OCI-LY1 (cell line): ENCODE results near the gene RGMA.

ENCODE experiments used
- EZH2 ChIP-seq: fragments of 200-600 bp; sonication (generic), shearing (Covaris generic); IDR thresholded peaks from 2 replicates; pipeline ENCODE4 v1.8.0; 2017; ENCODE audit warnings: borderline replicate concordance, mixed run types, mild to moderate bottlenecking, antibody characterized with exemption, low read length, moderate library complexity, mixed read lengths
- TF ChIP-seq, protein P1 (sequence below): fragments of 200-600 bp; sonication (generic), shearing (Covaris generic); IDR thresholded peaks from 2 replicates; pipeline ENCODE4 v1.5.1; 2017; ENCODE audit warnings: mild to moderate bottlenecking, antibody characterized with exemption, low read length, moderate library complexity, mixed read lengths

GRCh38 chr15:93072411-93073394, 16.3 kb downstream of the RGMA start:
- TF ChIP-seq, protein P1, sequence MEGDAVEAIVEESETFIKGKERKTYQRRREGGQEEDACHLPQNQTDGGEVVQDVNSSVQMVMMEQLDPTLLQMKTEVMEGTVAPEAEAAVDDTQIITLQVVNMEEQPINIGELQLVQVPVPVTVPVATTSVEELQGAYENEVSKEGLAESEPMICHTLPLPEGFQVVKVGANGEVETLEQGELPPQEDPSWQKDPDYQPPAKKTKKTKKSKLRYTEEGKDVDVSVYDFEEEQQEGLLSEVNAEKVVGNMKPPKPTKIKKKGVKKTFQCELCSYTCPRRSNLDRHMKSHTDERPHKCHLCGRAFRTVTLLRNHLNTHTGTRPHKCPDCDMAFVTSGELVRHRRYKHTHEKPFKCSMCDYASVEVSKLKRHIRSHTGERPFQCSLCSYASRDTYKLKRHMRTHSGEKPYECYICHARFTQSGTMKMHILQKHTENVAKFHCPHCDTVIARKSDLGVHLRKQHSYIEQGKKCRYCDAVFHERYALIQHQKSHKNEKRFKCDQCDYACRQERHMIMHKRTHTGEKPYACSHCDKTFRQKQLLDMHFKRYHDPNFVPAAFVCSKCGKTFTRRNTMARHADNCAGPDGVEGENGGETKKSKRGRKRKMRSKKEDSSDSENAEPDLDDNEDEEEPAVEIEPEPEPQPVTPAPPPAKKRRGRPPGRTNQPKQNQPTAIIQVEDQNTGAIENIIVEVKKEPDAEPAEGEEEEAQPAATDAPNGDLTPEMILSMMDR: no peak
- TF ChIP-seq EZH2: no peak
